GM18508 (cell line): ENCODE measurements around the gene DNAJC15.
A peak's percentile ranks its signal among the peaks of the same experiment; 100 is the strongest.
"Not testable (repeated sequence)": the region's sequence is repeated elsewhere in the genome, so short reads cannot be mapped to it uniquely, and the experiment has no call there.

ENCODE experiments used
- ATAC-seq: cut with Tn5 transposase; IDR thresholded peaks from one replicate; pipeline ENCODE4 v1.9.1; 2021; ENCODE audit warnings: moderate number of reproducible peaks; ENCODE audit not compliant: insufficient read depth, unreplicated experiment

DNAJC15 gene

GRCh38 chr13:43023289-43023963 is at the start of gene DNAJC15:
DNAJC15 (plus strand) TSS chr13:43023586; CDS start chr13:43023627, 41 bp downstream.
- ATAC-seq: peak; percentile 56

- no peak for ATAC-seq
These were observed 47.3 kb upstream of the DNAJC15 start for GRCh38 chr13:42976066-42976465.

- ATAC-seq: no peak
These were observed 46.1 kb upstream of the DNAJC15 start for GRCh38 chr13:42977219-42977659.

GRCh38 chr13:42981317-42981716 is 42.1 kb upstream of the DNAJC15 start:
- ATAC-seq: no peak

GRCh38 chr13:42981853-42982252 is 41.5 kb upstream of the DNAJC15 start:
- ATAC-seq: no peak

GRCh38 chr13:42984026-42984425 is 39.4 kb upstream of the DNAJC15 start:
- ATAC-seq: no peak

GRCh38 chr13:42984691-42985090 is 38.7 kb upstream of the DNAJC15 start:
- no peak for ATAC-seq

GRCh38 chr13:42985312-42986175 is 37.8 kb upstream of the DNAJC15 start:
- ATAC-seq: no peak

GRCh38 chr13:42986176-42986574 is 37.2 kb upstream of the DNAJC15 start:
- no peak for ATAC-seq

GRCh38 chr13:42990291-42991232 is 32.8 kb upstream of the DNAJC15 start:
- no peak for ATAC-seq

- not testable (repeated sequence) for ATAC-seq
These were observed 32.0 kb upstream of the DNAJC15 start for GRCh38 chr13:42991233-42991897.

- ATAC-seq: peak; percentile 60
These were observed 31.3 kb upstream of the DNAJC15 start, which contains the start of gene EPSTI1 for GRCh38 chr13:42991898-42992763. EPSTI1 (minus strand) TSS chr13:42992241; CDS start chr13:42992165, 76 bp downstream.

GRCh38 chr13:42992764-42993122 is 30.6 kb upstream of the DNAJC15 start:
- ATAC-seq: no peak

GRCh38 chr13:42994878-42995277 is 28.5 kb upstream of the DNAJC15 start:
- no peak for ATAC-seq

- ATAC-seq: no peak
These were observed 26.8 kb upstream of the DNAJC15 start for GRCh38 chr13:42996584-42996983.

- peak; percentile 37 for ATAC-seq
These were observed 26.0 kb upstream of the DNAJC15 start for GRCh38 chr13:42997381-42997780.

- no peak for ATAC-seq
These were observed 23.9 kb upstream of the DNAJC15 start for GRCh38 chr13:42999491-42999890.

GRCh38 chr13:43000676-43001075 is 22.7 kb upstream of the DNAJC15 start:
- no peak for ATAC-seq

GRCh38 chr13:43002021-43002420 is 21.4 kb upstream of the DNAJC15 start:
- ATAC-seq: no peak
